Hematopoietic multipotent progenitor cell (in vitro differentiated cells): ENCODE results near the gene LDHD. TPM values are rescaled to one million over a fixed set of nuclear protein-coding genes. Genes with fewer than 3 reads are reported as not detected.
A peak's percentile ranks its signal among the peaks of the same experiment; 100 is the strongest.

Experiments
- DNase-seq, 3 donors: peaks; one replicate each; pipeline ENCODE4 v3.0.0-alpha.2; 2011 to 2015; ENCODE audit warnings: low read depth in 2 of 3, low spot score in 2 of 3
- total RNA-seq: library from RNA; depleted of rRNA; stranded (reverse); fragments of >200 nt; gene quantifications from one replicate; pipeline ENCODE4 v1.2.3, GENCODE V29; 2012

LDHD gene
- total RNA-seq, 1 donor = 1.3 TPM

- no peak for DNase-seq
These were observed 32.8 kb downstream of the LDHD start for GRCh38 chr16:75083813-75084212.

GRCh38 chr16:75081179-75081859 is 35.3 kb downstream of the LDHD start:
- DNase-seq = no peak

DNA sequence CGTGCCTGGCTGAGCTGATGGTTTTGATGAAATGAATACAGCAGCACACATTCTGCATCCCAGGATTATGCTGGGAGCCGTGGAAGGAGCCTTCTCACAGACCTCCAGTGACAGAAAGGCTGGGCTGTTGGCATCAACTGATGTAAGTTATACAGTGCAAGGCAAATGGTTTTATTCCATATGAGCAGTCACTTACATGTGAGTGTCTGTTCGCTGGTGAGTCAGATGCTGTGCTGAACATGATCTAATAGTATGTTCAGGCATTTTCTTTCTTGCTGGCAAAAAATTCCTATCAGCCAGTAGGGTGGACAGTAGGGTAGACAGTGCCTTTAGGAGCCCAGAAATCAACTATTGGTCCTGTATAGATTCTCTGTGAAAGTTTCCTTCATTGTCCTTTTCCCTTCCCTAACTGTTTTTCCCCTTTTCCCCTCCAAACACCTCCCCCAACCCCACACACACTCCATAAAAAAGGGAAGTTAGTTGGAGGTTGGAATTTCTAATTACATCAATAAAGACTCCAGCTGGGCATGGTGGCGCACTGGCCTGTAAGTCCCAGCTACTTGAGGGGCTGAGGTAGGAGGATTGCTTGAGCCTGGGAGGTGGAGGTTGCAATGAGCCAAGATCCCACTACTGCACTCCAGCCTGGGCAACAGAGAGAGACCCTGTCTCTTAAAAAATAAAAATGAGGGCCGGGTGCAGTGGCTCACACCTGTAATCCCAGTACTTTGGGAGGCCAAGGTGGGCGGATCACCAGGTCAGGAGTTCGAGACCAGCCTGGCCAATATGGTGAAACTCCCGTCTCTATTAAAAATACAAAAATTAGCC is 36.2 kb downstream of the LDHD start:
- DNase-seq = no peak

GRCh38 chr16:75079346-75079926 is 37.1 kb downstream of the LDHD start:
- no peak for DNase-seq

DNA sequence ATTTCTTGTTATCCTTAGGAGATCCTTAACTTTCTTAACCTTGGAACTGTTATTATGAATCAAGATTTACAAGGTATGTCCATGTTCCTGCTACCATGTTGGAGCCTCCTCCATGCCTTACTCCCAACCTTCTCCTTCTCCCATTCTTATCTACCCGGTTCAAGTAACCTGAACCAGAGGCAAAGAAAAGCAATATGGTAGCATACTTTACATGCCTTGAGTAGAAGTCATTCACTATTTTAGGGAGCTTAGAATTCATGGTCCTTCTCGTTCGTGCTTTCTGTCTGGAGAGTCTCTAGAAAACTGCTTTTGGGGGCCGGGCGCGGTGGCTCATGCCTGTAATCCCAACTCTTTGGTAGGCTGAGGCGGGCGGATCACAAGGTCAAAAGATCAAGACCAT is 37.7 kb downstream of the LDHD start:
- no peak for DNase-seq

DNA sequence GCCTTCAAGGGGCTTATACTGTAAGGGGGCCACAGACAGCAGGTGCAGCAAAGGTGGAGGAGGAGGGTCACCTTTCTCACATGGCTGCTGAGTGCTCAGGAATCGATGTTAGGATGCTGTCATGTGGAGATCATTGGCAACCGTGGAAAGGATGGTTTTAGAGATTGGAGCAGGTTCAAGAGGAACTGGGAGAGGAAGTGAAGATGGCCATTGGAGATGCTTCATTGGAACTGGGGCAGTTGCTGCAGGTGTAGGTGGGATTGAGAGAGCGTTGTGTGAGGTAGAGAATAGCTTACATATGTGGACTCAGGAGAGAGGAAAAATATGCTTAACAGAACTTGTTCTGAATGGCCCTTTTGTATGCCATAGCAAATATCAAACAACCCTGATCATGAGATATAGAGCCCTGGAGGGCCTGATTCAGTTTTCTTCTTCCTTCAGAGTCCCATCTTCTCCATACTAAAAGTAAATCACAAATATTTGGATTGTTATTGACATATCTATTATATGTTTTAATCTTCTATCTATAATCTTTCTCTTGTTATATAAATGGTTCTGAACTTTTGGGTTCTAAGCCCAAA is 40.8 kb downstream of the LDHD start:
- no peak for DNase-seq

DNA sequence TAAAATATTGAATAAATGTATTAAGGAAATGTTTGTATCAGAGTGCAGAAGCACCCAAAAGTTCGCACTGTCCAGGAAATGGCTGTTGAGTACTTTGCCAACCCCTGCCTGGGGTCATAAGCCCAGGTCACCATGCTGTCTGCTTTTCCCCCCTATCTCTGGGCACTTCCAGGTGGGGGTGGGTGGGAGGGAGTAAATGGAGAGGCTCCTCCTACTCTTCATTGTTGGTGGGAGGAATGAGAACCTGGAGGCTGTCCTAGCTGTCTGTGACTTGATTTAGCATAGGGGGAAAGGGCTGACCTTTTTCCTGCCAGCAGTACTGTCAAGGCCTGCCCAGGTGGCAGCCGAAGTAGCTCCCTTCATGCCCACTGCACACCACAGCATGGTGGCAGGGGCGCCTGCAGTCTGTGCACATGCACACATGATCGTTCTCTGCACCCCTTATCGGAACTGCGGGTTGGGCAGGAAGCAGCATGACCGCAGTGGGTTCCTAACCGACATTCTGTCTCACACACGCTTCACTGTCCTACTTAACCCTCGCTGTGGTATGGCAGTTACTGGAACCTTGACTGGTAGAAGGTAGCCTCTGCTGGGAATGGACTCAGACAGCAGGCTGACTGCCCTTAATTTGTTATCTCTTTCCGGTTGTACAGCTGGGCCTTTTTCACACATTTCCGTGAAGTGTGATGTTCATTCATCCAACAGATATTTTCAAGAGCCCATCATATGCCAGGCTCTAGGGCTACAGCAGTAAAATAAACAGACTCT is 41.5 kb downstream of the LDHD start:
- peak; percentile 66 to 99 (median 97) for DNase-seq

GRCh38 chr16:75074304-75074793 is 42.2 kb downstream of the LDHD start:
- no peak for DNase-seq

- DNase-seq = no peak
These were observed 42.9 kb downstream of the LDHD start for GRCh38 chr16:75073545-75074303.

- DNase-seq = no peak
These were observed 44.2 kb downstream of the LDHD start for GRCh38 chr16:75072239-75072947.

DNA sequence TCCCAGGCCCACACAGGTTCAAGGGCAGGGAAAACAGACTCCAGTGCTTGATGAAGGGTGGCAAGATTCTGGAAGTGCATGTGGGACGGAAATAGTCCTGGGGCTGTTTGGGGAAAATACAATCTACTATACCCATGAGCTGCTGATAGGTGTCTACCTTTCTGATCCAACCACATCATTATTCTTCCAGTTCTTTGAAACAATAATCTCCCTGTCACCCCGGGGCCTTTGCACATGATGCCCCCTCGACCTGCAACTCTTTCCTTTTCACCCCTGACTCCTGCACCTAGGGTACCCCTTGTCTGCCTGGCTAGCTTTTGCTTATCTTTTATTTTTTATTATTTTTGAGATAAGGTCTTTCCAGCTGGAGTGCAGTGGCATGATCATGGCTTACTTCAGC is 45.0 kb downstream of the LDHD start:
- no peak for DNase-seq

- no peak for DNase-seq
These were observed 46.4 kb downstream of the LDHD start for GRCh38 chr16:75070012-75070841.

- DNase-seq = no peak
These were observed 48.2 kb downstream of the LDHD start for GRCh38 chr16:75068085-75069031.

- DNase-seq = no peak
These were observed 49.6 kb downstream of the LDHD start for GRCh38 chr16:75066861-75067447.

- no peak for DNase-seq
These were observed 50.9 kb downstream of the LDHD start for GRCh38 chr16:75065521-75066149.

GRCh38 chr16:75065149-75065505 is 51.5 kb downstream of the LDHD start:
- peak in 1 of 3 donors; percentile 43 for DNase-seq
